ENCODE results near the gene TSPAN11. TPM values are rescaled to one million over a fixed set of nuclear protein-coding genes. Genes with fewer than 3 reads are reported as not detected.

The TSPAN11 gene
- polyA plus RNA-seq, 2 of the 4 experiments (the other 2 are of a cell fraction): 0.01 to 0.06 TPM

GRCh38 chr12:30964896-30965612, 38.5 kb downstream of the TSPAN11 start:
- FAIRE-seq (no peak), DNase-seq (ENCODE audit: low read depth in 1 of 2, low spot score in 1 of 2) (no peak), ATAC-seq (no peak)
- Histone ChIP-seq H3K27ac (no peak overlapping the region), H3K4me2 (no peak overlapping the region), H3K9me3 (no peaks in the 10 kb centered on the region), H3K4me3 (no peak overlapping the region), H3K4me1 (no peaks in the 10 kb centered on the region)
- 54% methylated on average over 14 of the region's 14 CpGs for WGBS (ENCODE audit: missing lambda C conversion rate)
- no peak for TF ChIP-seq BCL3 (IDR thresholded peaks at IDR 0.05)
- no peak for TF ChIP-seq ZFP36 (IDR thresholded peaks at IDR 0.05; ENCODE audit: borderline replicate concordance, partially characterized antibody)
- TF ChIP-seq TFCP2L1 (CRISPR knock-in tag; IDR thresholded peaks at IDR 0.05): no peak
- TF ChIP-seq CTCF (IDR thresholded peaks at IDR 0.05): no peak
- TF ChIP-seq MAFK (IDR thresholded peaks at IDR 0.05; ENCODE audit: partially characterized antibody): no peak
- TF ChIP-seq HOXB13 (CRISPR knock-in tag; IDR thresholded peaks at IDR 0.05; ENCODE audit: low read depth): no peak
- TF ChIP-seq CHD4 (IDR thresholded peaks at IDR 0.05; ENCODE audit: borderline replicate concordance): no peak
- TF ChIP-seq JUN (IDR thresholded peaks at IDR 0.05): no peak
- no peak for TF ChIP-seq REST (IDR thresholded peaks at IDR 0.05)
- no peak for TF ChIP-seq MYC (IDR thresholded peaks at IDR 0.05; ENCODE audit: borderline replicate concordance, low read length)
- TF ChIP-seq RCOR1 (IDR thresholded peaks at IDR 0.05; ENCODE audit: low read depth, low read length): no peak
- no peak for TF ChIP-seq ESRRA (IDR thresholded peaks at IDR 0.05; ENCODE audit: borderline replicate concordance, low read length)
- no peak for TF ChIP-seq CBX8 (IDR thresholded peaks at IDR 0.05)
- TF ChIP-seq POLR2A (IDR thresholded peaks at IDR 0.05; ENCODE audit: low read length): no peak
- TF ChIP-seq FOSB (CRISPR knock-in tag; IDR thresholded peaks at IDR 0.05): no peak
- no peak for TF ChIP-seq JUNB (IDR thresholded peaks at IDR 0.05)
- POLR2A ChIA-PET: interaction anchor here (0.7 kb wide), 1 partner anchor 44 kb away, joined by 4 read pairs; no protein-coding TSS in a partner anchor
- CTCF ChIA-PET: interaction anchor here (1.0 to 1.8 kb wide), 2 partner anchors 8 to 21 kb away, joined by 3 to 6 read pairs; no protein-coding TSS in a partner anchor

GRCh38 chr12:30965613-30965985, 39.1 kb downstream of the TSPAN11 start:
- ChIA-PET POLR2A (interaction anchor here (0.7 kb wide), 1 partner anchor 44 kb away, joined by 4 read pairs; no protein-coding TSS in a partner anchor), CTCF (interaction anchor here (0.8 to 1.8 kb wide), 3 partner anchors 9 to 21 kb away, joined by 3 to 6 read pairs (median 4); no protein-coding TSS in a partner anchor)
- TF ChIP-seq ZFP36 (IDR thresholded peaks at IDR 0.05; ENCODE audit: borderline replicate concordance, partially characterized antibody): no peak
- TF ChIP-seq SMC3 (IDR thresholded peaks at IDR 0.05): peak; percentile 29; the same call in 2 of the 3 replicates
- 0 out of 5 replicates have a peak, but pooled peaks of 1 of the 2 experiments have one; percentile 15 for TF ChIP-seq RAD21 (conservative IDR thresholded peaks at IDR 0.05 in 1 of 2, IDR thresholded peaks at IDR 0.05 in 1 of 2)
- TF ChIP-seq TP53 (CRISPR knock-in tag; IDR thresholded peaks at IDR 0.05): no peak
- Histone ChIP-seq H3K9me3 (no peaks in the 10 kb centered on the region), H3K4me2 (no peak overlapping the region), H3K4me3 (no peak overlapping the region), H3K4me1 (no peaks in the 10 kb centered on the region), H3K27ac (no peak overlapping the region)
- WGBS (ENCODE audit: missing lambda C conversion rate): 46% methylated on average over 11 of the region's 11 CpGs
- peak; percentile 18 to 41 for DNase-seq (ENCODE audit: low read depth in 1 of 2, low spot score in 1 of 2)
- no peak for FAIRE-seq
- ATAC-seq: peak; percentile 60 to 77; a peak in 3 of 6 replicates

All from A549 (cell line).